ENCODE data around the gene HIRIP3. TPM values are rescaled to one million over a fixed set of nuclear protein-coding genes. Genes with fewer than 3 reads are reported as not detected.

HIRIP3 gene
- total RNA-seq, 1 experiment from 2014 or later = 18.9 TPM

DNA sequence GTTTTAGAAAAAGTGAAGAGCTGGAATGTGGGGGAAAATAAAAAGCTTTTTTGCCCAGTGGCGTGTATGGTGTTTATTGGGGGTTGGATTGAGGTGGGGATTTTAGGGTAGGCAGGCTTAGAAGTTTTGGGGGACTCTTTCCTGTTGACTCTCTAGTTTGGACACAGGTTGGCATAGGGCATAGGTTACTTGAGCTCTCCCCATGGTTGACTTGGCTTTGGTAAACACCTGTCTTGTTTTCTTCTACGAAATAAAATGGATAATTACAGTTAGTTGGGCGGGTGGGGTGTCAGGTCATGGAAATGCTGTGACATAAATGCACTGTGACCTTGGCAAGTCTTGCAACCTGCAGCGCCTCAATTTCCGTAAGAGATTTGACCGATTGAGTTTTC is 22.4 kb downstream of the HIRIP3 start:
- Mint-ChIP-seq H3K27ac (0 out of 2 replicates have a peak overlapping the region, but pooled peaks have one; percentile 41), H3K4me1 (peaks cover 27% of the 10 kb centered on the region), H3K9me3 (peaks cover 17% of the 10 kb centered on the region), H3K36me3 (peaks cover 41% of the 10 kb centered on the region), H3K27me3 (ENCODE audit: low read depth) (peaks cover 21% of the 10 kb centered on the region), H3K4me3 (peak overlapping the region; percentile 92; the same call in 1 of the 2 replicates)
- CTCF ChIA-PET = interaction anchor here (0.6 to 5.5 kb wide), 25 partner anchors 11 to 272 kb away, joined by 3 to 36 read pairs (median 5); partner anchors contain the start of genes ASPHD1, PAGR1, SEZ6L2 and TBX6
- no peak for ATAC-seq
- POLR2A ChIA-PET = interaction anchor here (0.6 to 3.2 kb wide), 11 partner anchors 11 to 256 kb away, joined by 3 to 17 read pairs (median 3); partner anchors contain the start of genes ASPHD1, HIRIP3, KCTD13 and SEZ6L2
- TF ChIP-seq ZBTB21 (CRISPR knock-in tag; IDR thresholded peaks at IDR 0.05; ENCODE audit: borderline replicate concordance) (no peak), ZNF423 (CRISPR knock-in tag; IDR thresholded peaks at IDR 0.05) (no peak), RELA (CRISPR knock-in tag; IDR thresholded peaks at IDR 0.05; ENCODE audit: borderline replicate concordance) (no peak), TEAD4 (CRISPR knock-in tag; IDR thresholded peaks at IDR 0.05) (no peak), NR3C1 (CRISPR knock-in tag; conservative IDR thresholded peaks at IDR 0.05; ENCODE audit: low read depth) (no peak), SMAD4 (CRISPR knock-in tag; IDR thresholded peaks at IDR 0.05) (no peak), TCF7 (CRISPR knock-in tag; IDR thresholded peaks at IDR 0.05; ENCODE audit: low read depth) (no peak), NR1H2 (CRISPR knock-in tag; IDR thresholded peaks at IDR 0.05) (no peak), SP1 (CRISPR knock-in tag; conservative IDR thresholded peaks at IDR 0.05) (no peak), ETV6 (CRISPR knock-in tag; IDR thresholded peaks at IDR 0.05) (no peak), TEAD1 (CRISPR knock-in tag; IDR thresholded peaks at IDR 0.05) (no peak), JUN (CRISPR knock-in tag; IDR thresholded peaks at IDR 0.05) (no peak), ZNF396 (CRISPR knock-in tag; IDR thresholded peaks at IDR 0.05; ENCODE audit: borderline replicate concordance) (no peak)
- TF ChIP-seq, protein P1, sequence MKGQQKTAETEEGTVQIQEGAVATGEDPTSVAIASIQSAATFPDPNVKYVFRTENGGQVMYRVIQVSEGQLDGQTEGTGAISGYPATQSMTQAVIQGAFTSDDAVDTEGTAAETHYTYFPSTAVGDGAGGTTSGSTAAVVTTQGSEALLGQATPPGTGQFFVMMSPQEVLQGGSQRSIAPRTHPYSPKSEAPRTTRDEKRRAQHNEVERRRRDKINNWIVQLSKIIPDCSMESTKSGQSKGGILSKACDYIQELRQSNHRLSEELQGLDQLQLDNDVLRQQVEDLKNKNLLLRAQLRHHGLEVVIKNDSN (CRISPR knock-in tag; IDR thresholded peaks at IDR 0.05) = no peak
- DNase-seq (ENCODE audit: low spot score) = no peak

- Mint-ChIP-seq H3K27ac (no peak overlapping the region), H3K36me3 (peaks cover 42% of the 10 kb centered on the region), H3K4me1 (peaks cover 27% of the 10 kb centered on the region), H3K27me3 (ENCODE audit: low read depth) (peaks cover 21% of the 10 kb centered on the region), H3K4me3 (no peak overlapping the region), H3K9me3 (peaks cover 17% of the 10 kb centered on the region)
- POLR2A ChIA-PET = interaction anchor here (1.3 kb wide), 1 partner anchor 11 kb away, joined by 17 read pairs; the partner anchor contains the start of gene TMEM219
- ATAC-seq (no peak), DNase-seq (ENCODE audit: low spot score) (no peak)
- no peak for TF ChIP-seq ESRRA (CRISPR knock-in tag; IDR thresholded peaks at IDR 0.05; ENCODE audit: borderline replicate concordance)
- TF ChIP-seq TEAD1 (CRISPR knock-in tag; IDR thresholded peaks at IDR 0.05) = no peak
- TF ChIP-seq CREB1 (CRISPR knock-in tag; IDR thresholded peaks at IDR 0.05) = no peak
- no peak for TF ChIP-seq JUN (CRISPR knock-in tag; IDR thresholded peaks at IDR 0.05)
- TF ChIP-seq MXD4 (CRISPR knock-in tag; IDR thresholded peaks at IDR 0.05; ENCODE audit: borderline replicate concordance) = no peak
- CTCF ChIA-PET = interaction anchor here (1.2 to 5.5 kb wide), 5 partner anchors 10 to 165 kb away, joined by 3 to 36 read pairs (median 12); partner anchors contain the start of genes ASPHD1, SEZ6L2, TLCD3B and TMEM219
Measured at GRCh38 chr16:29972500-29972899, 22.9 kb downstream of the HIRIP3 start.

GRCh38 chr16:29971304-29971703 is 24.1 kb downstream of the HIRIP3 start:
- TF ChIP-seq, protein P2, sequence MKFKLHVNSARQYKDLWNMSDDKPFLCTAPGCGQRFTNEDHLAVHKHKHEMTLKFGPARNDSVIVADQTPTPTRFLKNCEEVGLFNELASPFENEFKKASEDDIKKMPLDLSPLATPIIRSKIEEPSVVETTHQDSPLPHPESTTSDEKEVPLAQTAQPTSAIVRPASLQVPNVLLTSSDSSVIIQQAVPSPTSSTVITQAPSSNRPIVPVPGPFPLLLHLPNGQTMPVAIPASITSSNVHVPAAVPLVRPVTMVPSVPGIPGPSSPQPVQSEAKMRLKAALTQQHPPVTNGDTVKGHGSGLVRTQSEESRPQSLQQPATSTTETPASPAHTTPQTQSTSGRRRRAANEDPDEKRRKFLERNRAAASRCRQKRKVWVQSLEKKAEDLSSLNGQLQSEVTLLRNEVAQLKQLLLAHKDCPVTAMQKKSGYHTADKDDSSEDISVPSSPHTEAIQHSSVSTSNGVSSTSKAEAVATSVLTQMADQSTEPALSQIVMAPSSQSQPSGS (CRISPR knock-in tag; IDR thresholded peaks at IDR 0.05; ENCODE audit: borderline replicate concordance, low read depth) = no peak
- TF ChIP-seq NFYB (CRISPR knock-in tag; conservative IDR thresholded peaks at IDR 0.05; ENCODE audit: low read depth) (no peak), SMAD3 (CRISPR knock-in tag; IDR thresholded peaks at IDR 0.05; ENCODE audit: borderline replicate concordance) (no peak), SP1 (CRISPR knock-in tag; conservative IDR thresholded peaks at IDR 0.05) (no peak), ZNF263 (CRISPR knock-in tag; IDR thresholded peaks at IDR 0.05; ENCODE audit: low read depth) (no peak), ATF1 (CRISPR knock-in tag; IDR thresholded peaks at IDR 0.05) (no peak)
- TF ChIP-seq, protein P3, sequence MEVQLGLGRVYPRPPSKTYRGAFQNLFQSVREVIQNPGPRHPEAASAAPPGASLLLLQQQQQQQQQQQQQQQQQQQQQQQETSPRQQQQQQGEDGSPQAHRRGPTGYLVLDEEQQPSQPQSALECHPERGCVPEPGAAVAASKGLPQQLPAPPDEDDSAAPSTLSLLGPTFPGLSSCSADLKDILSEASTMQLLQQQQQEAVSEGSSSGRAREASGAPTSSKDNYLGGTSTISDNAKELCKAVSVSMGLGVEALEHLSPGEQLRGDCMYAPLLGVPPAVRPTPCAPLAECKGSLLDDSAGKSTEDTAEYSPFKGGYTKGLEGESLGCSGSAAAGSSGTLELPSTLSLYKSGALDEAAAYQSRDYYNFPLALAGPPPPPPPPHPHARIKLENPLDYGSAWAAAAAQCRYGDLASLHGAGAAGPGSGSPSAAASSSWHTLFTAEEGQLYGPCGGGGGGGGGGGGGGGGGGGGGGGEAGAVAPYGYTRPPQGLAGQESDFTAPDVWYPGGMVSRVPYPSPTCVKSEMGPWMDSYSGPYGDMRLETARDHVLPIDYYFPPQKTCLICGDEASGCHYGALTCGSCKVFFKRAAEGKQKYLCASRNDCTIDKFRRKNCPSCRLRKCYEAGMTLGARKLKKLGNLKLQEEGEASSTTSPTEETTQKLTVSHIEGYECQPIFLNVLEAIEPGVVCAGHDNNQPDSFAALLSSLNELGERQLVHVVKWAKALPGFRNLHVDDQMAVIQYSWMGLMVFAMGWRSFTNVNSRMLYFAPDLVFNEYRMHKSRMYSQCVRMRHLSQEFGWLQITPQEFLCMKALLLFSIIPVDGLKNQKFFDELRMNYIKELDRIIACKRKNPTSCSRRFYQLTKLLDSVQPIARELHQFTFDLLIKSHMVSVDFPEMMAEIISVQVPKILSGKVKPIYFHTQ (CRISPR knock-in tag; IDR thresholded peaks at IDR 0.05) = no peak
- TF ChIP-seq, protein P4, sequence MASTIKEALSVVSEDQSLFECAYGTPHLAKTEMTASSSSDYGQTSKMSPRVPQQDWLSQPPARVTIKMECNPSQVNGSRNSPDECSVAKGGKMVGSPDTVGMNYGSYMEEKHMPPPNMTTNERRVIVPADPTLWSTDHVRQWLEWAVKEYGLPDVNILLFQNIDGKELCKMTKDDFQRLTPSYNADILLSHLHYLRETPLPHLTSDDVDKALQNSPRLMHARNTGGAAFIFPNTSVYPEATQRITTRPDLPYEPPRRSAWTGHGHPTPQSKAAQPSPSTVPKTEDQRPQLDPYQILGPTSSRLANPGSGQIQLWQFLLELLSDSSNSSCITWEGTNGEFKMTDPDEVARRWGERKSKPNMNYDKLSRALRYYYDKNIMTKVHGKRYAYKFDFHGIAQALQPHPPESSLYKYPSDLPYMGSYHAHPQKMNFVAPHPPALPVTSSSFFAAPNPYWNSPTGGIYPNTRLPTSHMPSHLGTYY (CRISPR knock-in tag; IDR thresholded peaks at IDR 0.05) = no peak
- ATAC-seq = no peak
- H3K27ac Mint-ChIP-seq = no peak overlapping the region
- peaks cover 42% of the 10 kb centered on the region for H3K36me3 Mint-ChIP-seq
- DNase-seq (ENCODE audit: low spot score) = no peak
- H3K4me3 Mint-ChIP-seq = no peak overlapping the region
- H3K9me3 Mint-ChIP-seq = peaks cover 17% of the 10 kb centered on the region
- H3K4me1 Mint-ChIP-seq = peaks cover 17% of the 10 kb centered on the region
- ChIA-PET POLR2A (no interaction called here), CTCF (interaction anchor here (0.7 to 3.3 kb wide), 2 partner anchors 9 to 84 kb away, joined by 3 to 25 read pairs; partner anchors contain the start of gene TMEM219)
- H3K27me3 Mint-ChIP-seq (ENCODE audit: low read depth) = peaks cover 21% of the 10 kb centered on the region

Measured in WTC11 (cell line).